ENCODE measurements around the gene ZDHHC17. TPM values are rescaled to one million over a fixed set of nuclear protein-coding genes. Genes with fewer than 3 reads are reported as not detected.

Gene ZDHHC17
- total RNA-seq, 1 donor from 2014 or later, result 58.8 TPM

DNA sequence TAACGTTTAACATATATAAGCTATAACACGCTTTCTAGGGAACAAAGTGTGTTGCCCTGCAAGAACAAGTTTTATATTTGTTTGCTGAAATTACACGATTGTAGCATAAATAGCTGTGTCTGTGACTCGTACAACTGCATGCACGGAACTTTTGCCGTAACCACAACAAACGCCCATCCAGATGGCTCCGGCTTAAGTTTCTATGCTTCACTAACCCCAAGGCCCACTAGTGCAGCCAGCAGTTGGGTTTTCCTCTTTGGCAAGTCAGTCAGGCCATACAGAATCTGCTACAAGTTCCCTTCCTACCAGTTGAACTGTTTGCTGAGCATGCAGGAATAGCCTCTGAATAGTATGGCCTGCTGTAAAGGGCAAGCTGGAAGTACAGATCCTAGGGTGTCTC is 102.8 kb downstream of the ZDHHC17 start:
- TF ChIP-seq, protein P1, sequence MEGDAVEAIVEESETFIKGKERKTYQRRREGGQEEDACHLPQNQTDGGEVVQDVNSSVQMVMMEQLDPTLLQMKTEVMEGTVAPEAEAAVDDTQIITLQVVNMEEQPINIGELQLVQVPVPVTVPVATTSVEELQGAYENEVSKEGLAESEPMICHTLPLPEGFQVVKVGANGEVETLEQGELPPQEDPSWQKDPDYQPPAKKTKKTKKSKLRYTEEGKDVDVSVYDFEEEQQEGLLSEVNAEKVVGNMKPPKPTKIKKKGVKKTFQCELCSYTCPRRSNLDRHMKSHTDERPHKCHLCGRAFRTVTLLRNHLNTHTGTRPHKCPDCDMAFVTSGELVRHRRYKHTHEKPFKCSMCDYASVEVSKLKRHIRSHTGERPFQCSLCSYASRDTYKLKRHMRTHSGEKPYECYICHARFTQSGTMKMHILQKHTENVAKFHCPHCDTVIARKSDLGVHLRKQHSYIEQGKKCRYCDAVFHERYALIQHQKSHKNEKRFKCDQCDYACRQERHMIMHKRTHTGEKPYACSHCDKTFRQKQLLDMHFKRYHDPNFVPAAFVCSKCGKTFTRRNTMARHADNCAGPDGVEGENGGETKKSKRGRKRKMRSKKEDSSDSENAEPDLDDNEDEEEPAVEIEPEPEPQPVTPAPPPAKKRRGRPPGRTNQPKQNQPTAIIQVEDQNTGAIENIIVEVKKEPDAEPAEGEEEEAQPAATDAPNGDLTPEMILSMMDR (conservative IDR thresholded peaks at IDR 0.05), result no peak
- Mint-ChIP-seq H3K27me3 (ENCODE audit: low read depth) (no peaks in the 10 kb centered on the region), H3K4me3 (peak overlapping the region; percentile 72), H3K9me3 (no peaks in the 10 kb centered on the region), H3K36me3 (ENCODE audit: low read depth) (peaks cover 4% of the 10 kb centered on the region), H3K4me1 (peaks cover 50% of the 10 kb centered on the region), H3K27ac (ENCODE audit: unreplicated experiment) (peak overlapping the region; percentile 85)
- no peak for DNase-seq (ENCODE audit: low read depth, low spot score)

DNA sequence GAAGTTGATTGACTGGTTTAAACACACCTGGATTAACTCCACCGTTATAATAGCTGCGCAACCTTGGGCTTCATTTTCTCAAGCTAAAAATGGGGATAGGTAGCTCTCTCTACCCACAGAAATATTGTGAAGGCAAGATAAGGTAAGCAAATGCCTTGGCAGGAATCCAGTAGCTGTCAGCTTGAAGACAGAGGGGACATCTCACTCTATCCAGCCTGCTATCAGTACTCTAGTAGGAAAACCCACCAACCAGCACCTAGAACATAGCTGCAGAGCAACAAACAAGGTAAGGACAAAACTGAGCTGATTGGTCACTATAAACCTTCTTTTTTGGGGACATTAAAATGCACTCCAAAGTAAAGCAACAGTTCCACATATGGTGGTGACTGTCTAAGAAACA is 107.2 kb downstream of the ZDHHC17 start:
- Mint-ChIP-seq H3K36me3 (ENCODE audit: low read depth) (no peaks in the 10 kb centered on the region), H3K9me3 (no peaks in the 10 kb centered on the region), H3K27ac (ENCODE audit: unreplicated experiment) (no peak overlapping the region), H3K4me3 (no peak overlapping the region), H3K27me3 (ENCODE audit: low read depth) (no peaks in the 10 kb centered on the region), H3K4me1 (peaks cover 35% of the 10 kb centered on the region)
- TF ChIP-seq, protein P1 (conservative IDR thresholded peaks at IDR 0.05), result no peak
- no peak for DNase-seq (ENCODE audit: low read depth, low spot score)

DNA sequence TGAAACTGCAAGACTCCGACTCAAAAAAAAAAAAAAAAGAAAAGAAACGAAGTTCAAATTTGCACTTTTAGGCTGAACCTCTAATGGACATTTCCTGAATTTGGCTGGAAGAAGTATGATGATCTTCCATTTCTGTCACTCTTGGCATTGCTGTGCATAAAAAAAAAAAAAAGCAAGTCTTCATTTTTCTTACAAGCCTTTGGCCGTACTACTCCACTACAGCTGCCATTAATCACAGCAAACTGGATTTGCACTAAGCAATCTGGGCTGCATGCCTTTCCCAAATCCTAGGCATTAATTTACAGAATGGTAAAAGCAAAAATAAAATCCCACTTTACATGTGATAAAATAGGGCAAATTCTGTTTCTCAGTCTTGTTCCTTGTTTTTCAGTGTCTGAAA is 107.8 kb downstream of the ZDHHC17 start:
- H3K4me3 Mint-ChIP-seq, result no peak overlapping the region
- H3K27me3 Mint-ChIP-seq (ENCODE audit: low read depth), result no peaks in the 10 kb centered on the region
- H3K9me3 Mint-ChIP-seq, result no peaks in the 10 kb centered on the region
- peaks cover 28% of the 10 kb centered on the region for H3K4me1 Mint-ChIP-seq
- no peaks in the 10 kb centered on the region for H3K36me3 Mint-ChIP-seq (ENCODE audit: low read depth)
- TF ChIP-seq, protein P1 (conservative IDR thresholded peaks at IDR 0.05), result no peak
- no peak for DNase-seq (ENCODE audit: low read depth, low spot score)
- no peak overlapping the region for H3K27ac Mint-ChIP-seq (ENCODE audit: unreplicated experiment)

DNA sequence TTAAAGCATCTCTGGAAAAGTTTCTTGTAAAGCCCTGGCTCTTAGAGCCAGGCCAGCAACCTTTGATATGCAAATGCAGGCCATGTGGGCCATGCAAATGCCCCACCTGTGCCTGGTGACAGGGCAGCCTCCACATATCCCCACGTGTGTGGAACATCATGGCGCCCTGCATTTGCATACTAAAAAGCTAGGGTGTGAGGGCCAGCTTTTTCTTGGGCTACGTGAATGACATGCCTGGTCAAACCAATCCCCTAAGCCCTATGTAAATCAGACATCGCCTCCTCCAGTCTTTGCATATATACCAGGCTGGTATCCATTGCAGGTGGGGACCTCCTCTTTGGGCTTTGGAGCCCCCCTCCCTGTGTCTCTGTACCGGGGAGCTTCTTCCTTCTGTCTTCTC is 108.5 kb downstream of the ZDHHC17 start:
- no peak overlapping the region for H3K27ac Mint-ChIP-seq (ENCODE audit: unreplicated experiment)
- no peaks in the 10 kb centered on the region for H3K36me3 Mint-ChIP-seq (ENCODE audit: low read depth)
- TF ChIP-seq, protein P1 (conservative IDR thresholded peaks at IDR 0.05), result no peak
- H3K27me3 Mint-ChIP-seq (ENCODE audit: low read depth), result peaks cover 6% of the 10 kb centered on the region
- no peaks in the 10 kb centered on the region for H3K9me3 Mint-ChIP-seq
- peak overlapping the region; percentile 21 for H3K4me3 Mint-ChIP-seq
- no peak for DNase-seq (ENCODE audit: low read depth, low spot score)
- peaks cover 29% of the 10 kb centered on the region for H3K4me1 Mint-ChIP-seq

DNA sequence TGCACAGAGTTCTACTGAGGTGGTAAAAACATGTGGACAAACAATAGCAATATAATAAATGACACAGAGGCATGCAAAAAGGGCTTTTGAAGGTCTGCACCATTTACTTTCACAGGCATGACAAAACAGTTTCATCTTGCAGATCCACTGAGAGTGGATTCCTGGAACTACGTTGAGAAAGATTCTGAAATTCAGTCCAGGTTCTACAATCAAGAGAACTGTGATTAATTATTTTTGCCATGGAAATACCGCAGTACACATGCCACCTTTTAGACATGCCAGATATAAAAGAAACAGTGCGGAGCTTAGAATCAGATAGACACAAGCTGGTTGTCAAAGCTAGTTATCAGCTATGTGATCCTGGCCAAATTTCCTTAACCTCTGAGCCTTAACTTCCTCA is 110.1 kb downstream of the ZDHHC17 start:
- Mint-ChIP-seq H3K4me3 (peak overlapping the region; percentile 66), H3K9me3 (no peaks in the 10 kb centered on the region), H3K4me1 (peaks cover 25% of the 10 kb centered on the region), H3K36me3 (ENCODE audit: low read depth) (no peaks in the 10 kb centered on the region), H3K27ac (ENCODE audit: unreplicated experiment) (no peak overlapping the region), H3K27me3 (ENCODE audit: low read depth) (peaks cover 18% of the 10 kb centered on the region)
- no peak for DNase-seq (ENCODE audit: low read depth, low spot score)
- TF ChIP-seq, protein P1 (conservative IDR thresholded peaks at IDR 0.05), result no peak

All from neural crest cell (in vitro differentiated cells).